Measurements from ENCODE around the gene GADD45B.
"Not testable (repeated sequence)": the region's sequence is repeated elsewhere in the genome, so short reads cannot be mapped to it uniquely, and the experiment has no call there.

Gene GADD45B

DNA sequence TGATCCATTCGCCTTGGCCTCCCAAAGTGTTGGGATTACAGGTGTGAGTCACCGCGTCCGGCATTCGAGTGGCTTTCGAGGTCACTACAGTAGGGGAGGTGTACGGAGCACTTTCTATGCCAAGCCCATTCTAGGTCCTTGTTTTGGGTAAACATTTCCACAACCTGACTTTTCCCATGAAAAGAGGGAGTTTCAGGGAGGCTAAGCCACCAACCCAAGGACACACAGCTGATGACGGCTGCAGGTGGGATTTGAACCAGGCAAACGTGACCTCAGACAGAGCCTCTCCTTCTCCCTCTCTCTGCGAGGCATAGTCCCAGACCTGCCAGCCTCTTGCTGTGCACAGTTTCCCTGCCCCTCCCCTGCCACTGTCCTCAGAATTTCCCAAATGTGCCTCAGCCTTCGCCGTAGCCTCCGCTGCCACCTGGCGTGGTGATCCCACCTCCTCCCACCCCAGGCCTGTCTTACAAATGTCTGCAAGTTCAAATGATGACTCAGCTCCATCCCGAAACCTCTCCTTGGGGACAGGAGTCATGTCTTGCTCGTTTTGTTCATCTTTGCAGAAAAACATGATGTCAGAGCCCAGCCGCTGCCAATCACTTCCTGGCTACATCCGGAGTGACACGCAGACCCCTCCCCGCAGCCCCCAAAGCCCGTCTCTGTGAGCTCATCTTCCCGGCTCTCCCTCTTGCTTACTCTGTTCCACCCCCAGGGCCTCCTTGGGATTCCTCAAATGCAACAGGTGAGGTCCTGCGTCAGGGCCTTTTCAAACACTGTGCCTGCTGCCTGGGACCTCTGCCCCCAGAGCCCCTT, 6.6 kb upstream of the GADD45B start:
- no peak for DNase-seq
- TF ChIP-seq POLR2A (IDR thresholded peaks at IDR 0.05; ENCODE audit: low read length) (no peak), GATA1 (IDR thresholded peaks at IDR 0.05; ENCODE audit: low read depth, low read length) (no peak)

DNA sequence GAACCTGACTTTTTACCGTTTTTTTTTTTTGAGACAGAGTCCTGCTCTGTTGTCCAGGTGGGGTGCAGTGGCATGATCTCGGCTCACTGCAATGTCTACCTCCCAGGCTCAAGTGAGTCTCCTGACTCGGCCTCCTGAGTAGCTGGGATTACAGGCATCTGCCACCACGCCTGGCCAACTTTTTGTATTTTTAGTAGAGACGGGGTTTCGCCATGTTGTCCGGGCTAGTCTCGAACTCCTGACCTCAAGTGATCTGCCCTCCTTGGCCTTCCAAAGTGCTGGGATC, 6.1 kb upstream of the GADD45B start:
- not testable (repeated sequence) for DNase-seq

DNA sequence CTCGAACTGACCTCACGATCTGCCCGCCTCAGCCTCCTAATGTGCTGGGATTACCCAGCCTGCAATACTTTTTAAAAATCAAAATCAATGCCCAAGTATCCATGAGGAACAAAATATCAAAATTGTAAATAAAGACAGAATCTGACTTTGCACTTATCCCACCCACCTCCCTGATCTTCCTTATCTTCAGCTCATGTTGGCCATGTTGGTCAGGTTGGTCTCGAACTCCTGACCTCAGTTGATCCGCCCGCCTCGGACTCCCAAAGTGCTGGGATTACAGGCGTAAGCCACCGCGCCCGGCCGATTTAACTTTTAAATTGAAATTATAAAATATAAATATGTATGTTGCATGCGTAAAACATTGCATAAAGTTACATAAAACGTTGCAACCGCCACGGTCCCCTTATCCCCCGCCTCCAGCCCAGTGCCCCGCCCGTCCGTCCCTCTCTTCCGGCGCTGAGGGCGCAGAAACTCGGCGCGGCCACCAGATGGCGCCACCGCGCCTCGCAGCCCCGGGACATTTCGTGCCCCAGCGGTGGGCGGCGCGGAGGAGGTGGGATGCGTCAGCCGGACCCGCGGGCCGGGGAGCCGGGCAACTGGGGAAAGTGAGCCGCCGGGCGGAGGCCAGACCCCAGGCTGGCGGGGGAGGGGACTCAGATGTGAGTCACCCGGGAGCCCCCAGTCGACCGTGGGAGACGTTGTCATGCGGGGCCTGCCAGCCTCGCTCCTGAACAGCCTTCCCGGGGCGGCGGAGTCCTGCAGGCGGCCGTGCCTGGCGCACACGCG, 1.5 kb upstream of the GADD45B start:
- no peak for TF ChIP-seq POLR2A (IDR thresholded peaks at IDR 0.05; ENCODE audit: low read length)
- no peak for TF ChIP-seq GATA1 (IDR thresholded peaks at IDR 0.05; ENCODE audit: low read depth, low read length)
- peak; percentile 82 to 92 for DNase-seq

DNA sequence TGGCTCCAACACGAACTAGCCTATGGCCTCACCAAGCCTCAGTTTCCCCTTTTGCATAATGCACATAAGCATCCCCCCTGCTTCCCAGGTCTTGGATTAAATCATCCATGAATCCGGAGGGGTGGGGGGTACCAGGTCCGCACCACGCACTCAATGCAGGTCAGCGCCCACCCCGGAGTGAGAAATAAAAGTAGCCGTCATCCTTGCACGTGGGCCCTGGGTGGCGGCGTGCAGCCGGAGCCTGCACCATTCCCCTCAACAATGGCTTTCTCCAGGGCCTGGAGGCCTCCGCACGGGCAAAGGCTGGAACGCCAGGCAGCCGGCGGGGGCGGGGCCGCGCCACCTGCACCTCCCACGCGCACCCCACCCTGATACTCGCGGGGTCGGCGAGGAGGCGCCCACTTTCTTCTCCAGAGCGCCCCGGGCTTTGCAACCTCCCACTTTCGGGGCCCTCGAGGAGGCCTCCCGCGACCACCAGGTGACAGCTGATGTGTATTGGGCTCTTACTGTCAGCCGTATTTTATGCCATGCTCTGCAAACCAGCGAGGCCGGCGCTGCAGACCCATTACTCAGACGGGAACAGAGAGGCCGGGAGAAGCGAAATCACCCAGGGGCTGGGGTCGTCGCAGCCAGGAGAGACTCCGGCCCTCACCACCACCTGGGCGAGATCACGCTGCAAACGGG, 767 bp upstream of the GADD45B start:
- peak in 1 of 2 experiments; percentile 52 for DNase-seq
- no peak for TF ChIP-seq POLR2A (IDR thresholded peaks at IDR 0.05; ENCODE audit: low read length)
- TF ChIP-seq GATA1 (IDR thresholded peaks at IDR 0.05; ENCODE audit: low read depth, low read length) = no peak

DNA sequence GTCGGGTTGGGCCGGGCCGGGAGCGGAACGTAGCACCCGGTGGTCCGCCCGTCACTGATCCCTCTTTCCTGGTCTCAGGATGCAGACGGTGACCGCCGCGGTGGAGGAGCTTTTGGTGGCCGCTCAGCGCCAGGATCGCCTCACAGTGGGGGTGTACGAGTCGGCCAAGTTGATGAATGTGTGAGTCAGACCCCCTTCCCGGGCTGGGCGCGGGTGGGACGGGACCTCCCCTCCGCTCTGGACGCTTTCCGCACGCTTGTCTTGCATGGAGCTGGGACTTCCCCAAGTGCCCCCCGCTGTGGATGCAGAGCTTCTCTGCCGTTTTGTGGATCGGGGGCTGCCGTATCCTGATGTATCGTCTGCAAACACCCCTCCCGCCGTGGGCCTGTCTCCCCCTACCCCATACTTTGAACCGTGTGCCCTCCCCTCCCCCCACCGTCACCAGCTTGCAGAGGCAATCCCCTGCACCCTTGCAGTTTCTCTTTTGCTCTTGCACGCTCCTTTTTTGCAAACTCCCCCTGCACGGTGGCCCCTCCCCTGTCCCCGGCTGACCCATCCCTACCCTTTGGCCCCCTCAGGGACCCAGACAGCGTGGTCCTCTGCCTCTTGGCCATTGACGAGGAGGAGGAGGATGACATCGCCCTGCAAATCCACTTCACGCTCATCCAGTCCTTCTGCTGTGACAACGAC, 669 bp downstream of the GADD45B start:
- peak in 1 of 2 experiments; percentile 78 for DNase-seq
- no peak for TF ChIP-seq POLR2A (IDR thresholded peaks at IDR 0.05; ENCODE audit: low read length)
- TF ChIP-seq GATA1 (IDR thresholded peaks at IDR 0.05; ENCODE audit: low read depth, low read length) = no peak

DNA sequence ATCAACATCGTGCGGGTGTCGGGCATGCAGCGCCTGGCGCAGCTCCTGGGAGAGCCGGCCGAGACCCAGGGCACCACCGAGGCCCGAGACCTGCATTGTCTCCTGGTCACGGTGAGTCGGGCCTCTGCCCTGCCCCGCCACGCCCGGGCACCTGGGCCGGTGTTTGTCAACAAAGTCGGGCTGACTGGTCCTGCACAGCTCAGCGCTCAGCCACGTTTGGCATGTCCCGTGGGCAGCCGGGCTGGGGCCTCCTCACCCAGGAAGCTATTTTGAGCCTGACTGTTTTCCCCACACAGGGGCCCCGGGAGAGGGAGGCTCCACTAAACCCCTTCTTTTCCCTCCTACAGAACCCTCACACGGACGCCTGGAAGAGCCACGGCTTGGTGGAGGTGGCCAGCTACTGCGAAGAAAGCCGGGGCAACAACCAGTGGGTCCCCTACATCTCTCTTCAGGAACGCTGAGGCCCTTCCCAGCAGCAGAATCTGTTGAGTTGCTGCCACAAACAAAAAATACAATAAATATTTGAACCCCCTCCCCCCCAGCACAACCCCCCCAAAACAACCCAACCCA, 1.3 kb downstream of the GADD45B start:
- TF ChIP-seq POLR2A (IDR thresholded peaks at IDR 0.05; ENCODE audit: low read length) (no peak), GATA1 (IDR thresholded peaks at IDR 0.05; ENCODE audit: low read depth, low read length) (no peak)
- DNase-seq = no peak

DNA sequence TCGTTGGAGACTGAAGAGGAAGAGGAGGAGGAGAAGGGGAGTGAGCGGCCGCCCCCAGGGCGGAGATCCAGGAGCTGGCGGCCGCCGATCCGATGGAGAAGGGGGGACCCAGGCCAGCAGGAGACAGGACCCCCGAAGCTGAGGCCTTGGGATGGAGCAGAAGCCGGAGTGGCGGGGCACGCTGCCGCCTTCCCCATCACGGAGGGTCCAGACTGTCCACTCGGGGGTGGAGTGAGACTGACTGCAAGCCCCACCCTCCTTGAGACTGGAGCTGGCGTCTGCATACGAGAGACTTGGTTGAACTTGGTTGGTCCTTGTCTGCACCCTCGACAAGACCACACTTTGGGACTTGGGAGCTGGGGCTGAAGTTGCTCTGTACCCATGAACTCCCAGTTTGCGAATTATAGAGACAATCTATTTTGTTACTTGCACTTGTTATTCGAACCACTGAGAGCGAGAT, 1.8 kb downstream of the GADD45B start:
- TF ChIP-seq POLR2A (IDR thresholded peaks at IDR 0.05; ENCODE audit: low read length) = no peak
- no peak for TF ChIP-seq GATA1 (IDR thresholded peaks at IDR 0.05; ENCODE audit: low read depth, low read length)
- peak in 1 of 2 experiments; percentile 50 for DNase-seq

DNA sequence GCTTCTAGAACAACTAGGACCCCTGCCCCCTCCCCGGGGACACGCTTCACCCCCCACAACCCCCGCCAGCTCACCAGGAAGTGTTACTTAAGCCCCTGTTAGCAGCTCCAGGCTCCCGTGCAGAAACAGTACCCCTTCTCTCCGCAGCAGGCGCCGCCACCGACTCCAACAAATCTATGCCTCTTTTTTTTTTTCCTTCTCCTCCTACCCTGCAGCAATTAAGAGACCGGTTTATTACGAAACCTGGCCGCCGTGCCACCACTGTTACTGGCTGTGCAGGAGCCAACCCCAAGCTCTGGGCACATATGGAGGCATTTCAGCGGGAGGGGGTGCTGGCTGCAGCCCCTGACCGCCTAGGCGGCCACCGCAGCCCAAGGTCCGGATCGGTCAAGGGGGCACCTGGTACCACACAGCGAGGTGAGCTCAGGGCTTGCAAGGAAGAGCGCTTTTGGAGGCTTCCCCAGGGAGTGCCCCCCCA, 2.4 kb downstream of the GADD45B start:
- peak in 1 of 2 experiments; percentile 47 for DNase-seq
- TF ChIP-seq GATA1 (IDR thresholded peaks at IDR 0.05; ENCODE audit: low read depth, low read length) (no peak), POLR2A (IDR thresholded peaks at IDR 0.05; ENCODE audit: low read length) (no peak)

DNA sequence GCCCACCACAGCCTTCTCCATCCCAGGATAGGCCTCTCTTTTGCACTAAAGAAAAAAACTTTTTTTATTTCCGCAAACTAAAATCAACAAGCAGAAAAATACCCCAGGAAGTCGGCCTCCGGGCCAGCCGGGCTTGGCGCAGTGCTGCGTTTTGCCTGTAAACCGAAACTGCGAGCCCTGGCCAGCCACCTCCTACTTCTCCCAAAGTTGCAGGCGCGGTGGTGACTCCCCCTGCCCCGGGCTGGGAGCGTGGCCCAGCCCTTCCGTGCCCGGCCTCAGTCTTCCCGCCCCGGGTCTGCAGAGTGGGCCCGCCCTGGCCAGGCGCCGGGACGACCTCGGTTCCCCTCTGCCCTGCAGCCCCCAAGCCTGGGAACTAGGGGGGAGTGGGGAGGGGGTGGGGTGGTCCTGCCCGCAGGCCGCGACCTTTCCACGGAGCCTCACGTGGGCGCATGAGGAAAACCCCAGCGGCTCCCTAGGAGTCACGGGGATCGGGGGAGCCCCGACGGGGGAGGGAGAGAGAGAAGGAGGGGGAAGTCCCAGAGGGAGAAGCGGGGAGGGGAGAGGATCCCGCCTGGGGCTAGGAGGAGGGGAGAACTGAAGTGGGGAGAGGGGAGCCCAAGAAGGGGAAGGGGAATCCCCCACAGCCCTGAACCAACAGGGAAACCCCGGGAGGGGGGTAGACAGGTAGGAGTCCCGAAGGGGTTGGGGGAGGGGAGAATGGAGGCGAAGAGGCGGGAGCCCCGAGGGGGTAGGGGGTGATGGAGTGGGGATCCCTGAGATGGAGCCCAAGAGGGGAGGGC, 3.0 kb downstream of the GADD45B start:
- TF ChIP-seq POLR2A (IDR thresholded peaks at IDR 0.05; ENCODE audit: low read length) (no peak), GATA1 (IDR thresholded peaks at IDR 0.05; ENCODE audit: low read depth, low read length) (no peak)
- peak in 1 of 2 experiments; percentile 52 for DNase-seq

DNA sequence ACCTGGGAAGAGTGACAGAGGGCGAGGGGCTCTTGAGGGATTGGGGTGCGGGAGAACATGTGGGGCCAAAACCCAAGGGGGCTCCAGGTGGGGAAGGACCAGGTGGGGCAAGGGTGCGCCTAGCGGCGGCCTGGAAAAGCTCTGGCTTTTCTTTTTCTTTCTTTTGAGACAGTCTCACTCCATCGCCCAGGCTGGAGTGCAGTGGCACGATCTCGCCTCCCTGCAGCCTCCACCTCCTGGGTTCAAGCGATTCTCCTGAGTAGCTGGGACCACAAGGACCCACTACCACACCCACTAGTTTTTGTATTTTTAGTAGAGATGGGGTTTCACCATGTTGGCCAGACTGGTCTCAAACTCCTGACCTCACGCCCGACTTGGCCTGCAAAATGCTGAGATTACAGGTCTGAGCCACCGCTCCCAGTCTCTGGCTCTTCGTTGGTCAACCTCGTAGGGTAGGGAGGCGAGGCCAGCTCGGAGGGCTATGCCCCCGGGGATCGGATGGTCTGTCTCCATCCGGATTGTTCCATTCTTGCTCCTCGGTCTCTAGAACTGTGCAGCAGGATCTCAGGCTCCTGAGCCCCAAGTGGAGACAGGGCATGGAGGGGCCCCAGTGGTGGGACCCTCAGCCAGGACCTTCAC, 3.7 kb downstream of the GADD45B start:
- DNase-seq = no peak
- TF ChIP-seq GATA1 (IDR thresholded peaks at IDR 0.05; ENCODE audit: low read depth, low read length) = no peak
- no peak for TF ChIP-seq POLR2A (IDR thresholded peaks at IDR 0.05; ENCODE audit: low read length)

DNA sequence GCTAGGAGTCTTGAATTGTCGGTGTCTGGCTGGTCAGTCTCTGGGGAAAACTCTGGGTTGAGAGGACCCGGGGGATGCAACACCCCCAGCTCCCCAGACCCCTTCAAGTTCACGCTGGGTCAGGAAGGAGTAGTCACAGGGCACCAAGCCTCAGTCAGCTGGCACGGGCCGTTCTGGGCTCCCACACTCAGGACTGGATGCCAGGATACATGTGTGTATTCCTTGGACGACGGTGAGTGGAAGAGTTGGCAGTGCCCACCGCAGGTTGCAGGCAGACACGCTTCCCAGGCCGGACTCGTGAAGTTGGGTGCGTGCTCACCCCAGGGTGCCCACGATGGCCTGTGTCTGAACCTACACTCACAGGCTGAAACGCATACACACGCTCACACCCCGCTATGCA, 5.5 kb downstream of the GADD45B start:
- no peak for DNase-seq
- no peak for TF ChIP-seq POLR2A (IDR thresholded peaks at IDR 0.05; ENCODE audit: low read length)
- TF ChIP-seq GATA1 (IDR thresholded peaks at IDR 0.05; ENCODE audit: low read depth, low read length) = no peak

DNA sequence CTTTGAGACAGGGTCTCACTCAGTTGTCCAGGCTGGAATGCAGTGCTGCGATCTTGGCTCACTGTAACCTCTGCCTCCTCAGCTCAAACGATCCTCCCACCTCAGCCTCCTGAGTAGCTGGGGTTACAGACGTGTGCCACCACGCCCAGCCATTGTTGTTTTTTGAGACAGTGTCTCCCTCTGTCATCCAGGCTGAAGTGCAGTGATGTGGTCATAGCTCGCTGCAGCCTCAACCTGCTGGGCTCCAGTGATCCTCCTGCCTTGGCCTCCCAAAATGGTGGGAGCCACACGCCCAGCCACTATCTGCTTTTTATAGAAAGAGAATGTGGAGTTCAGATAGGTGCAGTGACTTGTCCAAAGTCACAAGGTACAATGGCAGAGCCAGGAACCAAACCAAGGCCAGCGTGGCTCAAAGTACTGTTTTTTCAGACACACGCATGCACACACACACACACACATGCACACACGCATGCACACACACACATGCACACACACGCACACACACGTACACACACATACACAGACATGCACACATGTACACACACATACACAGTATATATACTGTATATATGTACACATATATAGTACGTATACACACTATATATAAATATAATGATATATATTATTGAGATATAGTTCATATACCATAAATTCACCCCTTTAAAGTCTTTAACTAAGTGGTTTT, 6.6 kb downstream of the GADD45B start:
- TF ChIP-seq POLR2A (IDR thresholded peaks at IDR 0.05; ENCODE audit: low read length) (no peak), GATA1 (IDR thresholded peaks at IDR 0.05; ENCODE audit: low read depth, low read length) (no peak)

More for the DNA sequence above, 6.6 kb downstream of the GADD45B start:
- no peak for DNase-seq
